ENCODE results near the gene TPK1.

DNA sequence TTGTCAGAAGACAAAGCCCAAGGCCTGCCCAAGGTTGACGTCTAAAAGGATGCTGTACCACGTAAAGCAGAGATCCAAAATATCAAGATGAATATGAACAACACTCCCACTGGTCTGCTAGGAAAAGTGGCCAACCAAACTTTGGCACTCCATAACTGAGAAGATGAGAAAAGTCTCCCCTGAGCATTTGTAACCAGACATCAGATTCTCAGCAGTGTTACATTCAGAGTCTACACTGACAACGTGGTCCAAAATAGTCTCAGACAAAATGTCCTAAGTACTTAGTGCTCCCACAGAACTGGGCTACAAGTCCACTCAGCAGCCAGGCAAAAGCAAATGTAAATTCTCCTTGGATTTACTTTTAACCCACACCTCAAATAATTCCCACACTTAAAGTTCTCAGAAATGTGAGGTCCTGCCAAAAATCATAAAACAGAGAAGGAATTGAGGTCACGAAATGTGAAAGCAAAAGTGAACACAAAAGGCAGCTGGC lies 247.2 kb downstream of the TPK1 start:
- TF ChIP-seq, protein P1, sequence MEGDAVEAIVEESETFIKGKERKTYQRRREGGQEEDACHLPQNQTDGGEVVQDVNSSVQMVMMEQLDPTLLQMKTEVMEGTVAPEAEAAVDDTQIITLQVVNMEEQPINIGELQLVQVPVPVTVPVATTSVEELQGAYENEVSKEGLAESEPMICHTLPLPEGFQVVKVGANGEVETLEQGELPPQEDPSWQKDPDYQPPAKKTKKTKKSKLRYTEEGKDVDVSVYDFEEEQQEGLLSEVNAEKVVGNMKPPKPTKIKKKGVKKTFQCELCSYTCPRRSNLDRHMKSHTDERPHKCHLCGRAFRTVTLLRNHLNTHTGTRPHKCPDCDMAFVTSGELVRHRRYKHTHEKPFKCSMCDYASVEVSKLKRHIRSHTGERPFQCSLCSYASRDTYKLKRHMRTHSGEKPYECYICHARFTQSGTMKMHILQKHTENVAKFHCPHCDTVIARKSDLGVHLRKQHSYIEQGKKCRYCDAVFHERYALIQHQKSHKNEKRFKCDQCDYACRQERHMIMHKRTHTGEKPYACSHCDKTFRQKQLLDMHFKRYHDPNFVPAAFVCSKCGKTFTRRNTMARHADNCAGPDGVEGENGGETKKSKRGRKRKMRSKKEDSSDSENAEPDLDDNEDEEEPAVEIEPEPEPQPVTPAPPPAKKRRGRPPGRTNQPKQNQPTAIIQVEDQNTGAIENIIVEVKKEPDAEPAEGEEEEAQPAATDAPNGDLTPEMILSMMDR (IDR thresholded peaks at IDR 0.05; ENCODE audit: insufficient read depth, low read depth, low read length): no peak
- TF ChIP-seq EZH2 (IDR thresholded peaks at IDR 0.05; ENCODE audit: insufficient read depth, low read length): no peak

Data from astrocyte (in vitro differentiated cells and primary cell).